H9 (cell line): Measurements from ENCODE around the gene TRANK1. TPM values are rescaled to one million over a fixed set of nuclear protein-coding genes. Genes with fewer than 3 reads are reported as not detected.

ENCODE experiments used
- DNase-seq: peaks from one replicate; pipeline ENCODE4 v3.0.0-alpha.2; 2017
- H2AFZ ChIP-seq: one replicate; pipeline ENCODE4 v1.6.1; 2013; ENCODE audit warnings: mild to moderate bottlenecking, low read length, control low read depth, moderate library complexity
- H2AK5ac ChIP-seq: 2 replicates; pipeline ENCODE4 v1.6.1; 2013; ENCODE audit warnings: low read length, control low read depth, mixed read lengths; ENCODE audit not compliant: insufficient read length
- H2BK120ac ChIP-seq: one replicate; pipeline ENCODE4 v1.6.1; 2013; ENCODE audit warnings: low read depth, mild to moderate bottlenecking, low read length, control low read depth, inconsistent platforms; ENCODE audit not compliant: poor library complexity, severe bottlenecking
- H2BK12ac ChIP-seq: 2 replicates; pipeline ENCODE4 v1.6.1; 2013; ENCODE audit warnings: low read length, control low read depth, mixed read lengths, low read depth; ENCODE audit not compliant: insufficient read length
- H2BK15ac ChIP-seq: 2 replicates; pipeline ENCODE4 v1.6.1; 2013; ENCODE audit warnings: low read depth, low read length, control low read depth
- H2BK20ac ChIP-seq: one replicate; pipeline ENCODE4 v1.6.1; 2013; ENCODE audit warnings: low read depth, mild to moderate bottlenecking, low read length, control low read depth, inconsistent platforms; ENCODE audit not compliant: poor library complexity, severe bottlenecking
- H2BK5ac ChIP-seq: 2 replicates; pipeline ENCODE4 v1.6.1; 2013; ENCODE audit warnings: low read length, control low read depth, mixed read lengths; ENCODE audit not compliant: insufficient read length
- H3K14ac ChIP-seq: 2 replicates; pipeline ENCODE4 v1.6.1; 2013; ENCODE audit warnings: low read length, control low read depth; ENCODE audit not compliant: insufficient read depth
- H3K18ac ChIP-seq: 2 replicates; pipeline ENCODE4 v1.6.1; 2013; ENCODE audit warnings: low read depth, mild to moderate bottlenecking, mixed read lengths, low read length, control low read depth; ENCODE audit not compliant: insufficient read length
- H3K23ac ChIP-seq: 2 replicates; pipeline ENCODE4 v1.6.1; 2013; ENCODE audit warnings: low read length, control low read depth, mixed read lengths, low read depth; ENCODE audit not compliant: insufficient read length
- H3K23me2 ChIP-seq: 2 replicates; pipeline ENCODE4 v1.6.1; 2013; ENCODE audit warnings: low read depth, mild to moderate bottlenecking, mixed read lengths, low read length, control low read depth; ENCODE audit not compliant: insufficient read length, poor library complexity, severe bottlenecking
- H3K27ac ChIP-seq: 2 replicates; pipeline ENCODE4 v1.5.1; 2013; ENCODE audit warnings: low read length, control low read depth, mixed read lengths, low read depth; ENCODE audit not compliant: insufficient read length
- H3K27me3 ChIP-seq: 2 replicates; pipeline ENCODE4 v1.6.1; 2013; ENCODE audit warnings: low read length, control low read depth, inconsistent platforms; ENCODE audit not compliant: insufficient read depth
- H3K4ac ChIP-seq: 2 replicates; pipeline ENCODE4 v1.6.1; 2013; ENCODE audit warnings: low read depth, mild to moderate bottlenecking, control low read depth, inconsistent platforms, low read length, moderate library complexity
- H3K4me1 ChIP-seq: 2 replicates; pipeline ENCODE4 v1.6.1; 2013; ENCODE audit warnings: low read length, control low read depth, inconsistent platforms; ENCODE audit not compliant: insufficient read depth
- H3K4me2 ChIP-seq: 2 replicates; pipeline ENCODE4 v1.6.1; 2013; ENCODE audit warnings: low read length, control low read depth, mixed read lengths; ENCODE audit not compliant: insufficient read length, insufficient read depth
- H3K56ac ChIP-seq: 2 replicates; pipeline ENCODE4 v1.6.1; 2013; ENCODE audit warnings: low read depth, mild to moderate bottlenecking, mixed read lengths, low read length, control low read depth; ENCODE audit not compliant: insufficient read length
- H3K79me1 ChIP-seq: 2 replicates; pipeline ENCODE4 v1.6.1; 2013; ENCODE audit warnings: low read depth, mild to moderate bottlenecking, moderate library complexity, low read length, control low read depth, inconsistent platforms; ENCODE audit not compliant: insufficient read depth, poor library complexity, severe bottlenecking
- H3K79me2 ChIP-seq: 2 replicates; pipeline ENCODE4 v1.6.1; 2013; ENCODE audit warnings: low read length, control low read depth, inconsistent platforms; ENCODE audit not compliant: insufficient read depth
- H3K9ac ChIP-seq: 2 replicates; pipeline ENCODE4 v1.6.1; 2013; ENCODE audit warnings: low read length, control low read depth, mixed read lengths; ENCODE audit not compliant: insufficient read length; ENCODE audit errors: extremely low read depth
- H3K9me3 ChIP-seq: one replicate; pipeline ENCODE4 v1.6.1; 2013; ENCODE audit warnings: low read depth, low read length, inconsistent platforms; ENCODE audit not compliant: control insufficient read depth
- H3T11ph ChIP-seq: one replicate; pipeline ENCODE4 v1.6.1; 2013; ENCODE audit warnings: mild to moderate bottlenecking, low read length, control low read depth, inconsistent platforms
- H4K20me1 ChIP-seq: one replicate; pipeline ENCODE4 v1.6.1; 2013; ENCODE audit not compliant: control insufficient read depth, insufficient read length, insufficient read depth
- H4K5ac ChIP-seq: 2 replicates; pipeline ENCODE4 v1.6.1; 2013; ENCODE audit warnings: low read depth, mild to moderate bottlenecking, mixed read lengths, low read length, control low read depth; ENCODE audit not compliant: insufficient read length
- H4K8ac ChIP-seq: replicated peaks from 2 replicates; pipeline ENCODE4 v1.6.1; 2013; ENCODE audit warnings: low read length, control low read depth, mixed read lengths, low read depth; ENCODE audit not compliant: insufficient read length
- H4K91ac ChIP-seq: 2 replicates; pipeline ENCODE4 v1.6.1; 2013; ENCODE audit warnings: low read depth, mild to moderate bottlenecking, moderate library complexity, mixed read lengths, low read length, control low read depth; ENCODE audit not compliant: insufficient read length
- H3K27ac Mint-ChIP-seq, 3 experiments: 2 replicates in 2 of 3; 3 replicates in 1 of 3; pipeline ENCODE4 v1.8.0; 2020 to 2021; ENCODE audit warnings: mixed read lengths in 3 of 3, mild to moderate bottlenecking in 1 of 3, moderate library complexity in 1 of 3
- H3K27me3 Mint-ChIP-seq: 2 replicates; pipeline ENCODE4 v1.8.0; 2021; ENCODE audit warnings: low read depth, mild to moderate bottlenecking, moderate library complexity, mixed read lengths
- H3K36me3 Mint-ChIP-seq, 3 experiments: 2 replicates in 2 of 3; 3 replicates in 1 of 3; pipeline ENCODE4 v1.8.0; 2020 to 2021; ENCODE audit warnings: low read depth in 3 of 3, mixed read lengths in 3 of 3; ENCODE audit not compliant: insufficient read depth in 1 of 3
- H3K4me1 Mint-ChIP-seq, 2 experiments: 2 replicates each; pipeline ENCODE4 v1.8.0; 2020; ENCODE audit warnings: mixed read lengths in 2 of 2
- H3K4me3 Mint-ChIP-seq, 2 experiments: 2 replicates in 1 of 2; 3 replicates in 1 of 2; pipeline ENCODE4 v1.8.0; 2020 to 2021; ENCODE audit warnings: mild to moderate bottlenecking in 2 of 2, mixed read lengths in 2 of 2, moderate library complexity in 1 of 2
- H3K9me3 Mint-ChIP-seq, 2 experiments: 2 replicates in 1 of 2; 3 replicates in 1 of 2; pipeline ENCODE4 v1.8.0; 2020; ENCODE audit warnings: mild to moderate bottlenecking in 2 of 2, mixed read lengths in 2 of 2, moderate library complexity in 1 of 2
- WGBS: extraction: QIAGEN DNeasy Blood & Tissue Kit; methylation state at CpG from one replicate; pipeline ENCODE4 v1.1.7; 2013; ENCODE audit warnings: missing lambda C conversion rate, low lambda C conversion rate, mixed read lengths; ENCODE audit not compliant: insufficient read length; ENCODE audit errors: extremely low coverage; 5-methylcytosine and 5-hydroxymethylcytosine counted together
- total RNA-seq: library from RNA; stranded (reverse); gene quantifications from 2 replicates; pipeline ENCODE4 v1.2.1, GENCODE V29; 2021
- TF ChIP-seq, protein P1 (sequence below): fragments of 200-600 bp; sonication (generic); conservative IDR thresholded peaks from 3 replicates; pipeline ENCODE4 v1.8.0; 2021; ENCODE audit warnings: antibody characterized with exemption, mild to moderate bottlenecking

TRANK1 gene
- total RNA-seq, 1 experiment from 2014 or later, result 5.9 TPM

DNA sequence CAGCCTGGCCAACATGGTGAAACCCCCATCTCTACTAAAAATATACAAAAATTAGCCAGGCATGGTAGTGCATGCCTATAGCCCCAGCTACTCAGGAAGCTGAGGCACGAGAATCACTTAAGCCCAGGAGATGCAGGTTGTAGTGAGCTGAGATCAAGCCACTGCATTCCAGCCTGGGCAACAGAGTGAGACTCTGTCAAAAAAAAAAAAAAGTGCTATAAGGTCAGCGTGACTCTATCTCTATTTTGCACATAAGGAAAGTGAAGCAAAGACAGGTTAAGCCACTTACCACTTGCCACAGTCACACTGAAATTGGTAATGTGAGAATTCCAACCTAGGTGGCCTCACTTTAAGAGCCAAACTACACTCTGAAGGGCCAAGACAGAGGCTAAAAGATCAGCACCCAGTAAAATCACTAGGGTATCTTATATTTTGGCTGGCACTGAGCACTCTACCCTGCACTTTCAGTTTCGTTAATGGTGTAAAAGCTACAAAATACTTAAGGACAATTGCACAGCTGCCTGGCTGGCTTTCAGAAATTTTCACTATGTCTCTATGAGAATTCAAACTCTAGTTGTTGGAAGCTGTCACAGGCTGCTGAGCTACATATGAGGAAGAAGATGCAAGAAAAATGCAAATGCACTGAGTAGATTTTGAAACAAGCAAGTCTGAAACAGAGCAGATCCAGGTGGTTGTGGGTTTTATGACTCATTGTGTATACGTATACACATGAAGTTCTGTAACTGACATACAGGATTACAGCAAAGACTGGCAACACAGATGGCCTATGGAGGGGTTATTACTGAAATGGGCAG lies 32.7 kb downstream of the TRANK1 start:
- DNase-seq, result no peak
- no peaks in the 10 kb centered on the region for H3K27me3 Mint-ChIP-seq
- H3K56ac ChIP-seq, result no peak overlapping the region
- no peaks in the 10 kb centered on the region for H3K27me3 ChIP-seq
- H3K23me2 ChIP-seq, result no peaks in the 10 kb centered on the region
- H3K27ac Mint-ChIP-seq, result no peak overlapping the region
- no peak overlapping the region for H3K9ac ChIP-seq
- no peak overlapping the region for H2AFZ ChIP-seq
- H2BK120ac ChIP-seq, result no peak overlapping the region
- H3K36me3 Mint-ChIP-seq, result no peaks in the 10 kb centered on the region
- no peak overlapping the region for H4K8ac ChIP-seq
- no peak overlapping the region for H3K14ac ChIP-seq
- H3K79me2 ChIP-seq, result no peaks in the 10 kb centered on the region
- no peak overlapping the region for H3K27ac ChIP-seq
- no peak overlapping the region for H2BK15ac ChIP-seq
- no peak overlapping the region for H4K5ac ChIP-seq
- H2BK12ac ChIP-seq, result no peak overlapping the region
- no peaks in the 10 kb centered on the region for H3K79me1 ChIP-seq
- H3K18ac ChIP-seq, result no peak overlapping the region
- H2BK5ac ChIP-seq, result no peak overlapping the region
- no peak overlapping the region for H3K4me2 ChIP-seq
- H3K4ac ChIP-seq, result no peak overlapping the region
- H3K9me3 Mint-ChIP-seq, result no peaks in the 10 kb centered on the region; a peak in 1 of 5 replicates
- H3K4me1 ChIP-seq, result no peaks in the 10 kb centered on the region; the same call in 1 of the 2 replicates
- H4K20me1 ChIP-seq, result no peaks in the 10 kb centered on the region
- H2BK20ac ChIP-seq, result no peak overlapping the region
- H3K23ac ChIP-seq, result no peak overlapping the region
- TF ChIP-seq, protein P1, sequence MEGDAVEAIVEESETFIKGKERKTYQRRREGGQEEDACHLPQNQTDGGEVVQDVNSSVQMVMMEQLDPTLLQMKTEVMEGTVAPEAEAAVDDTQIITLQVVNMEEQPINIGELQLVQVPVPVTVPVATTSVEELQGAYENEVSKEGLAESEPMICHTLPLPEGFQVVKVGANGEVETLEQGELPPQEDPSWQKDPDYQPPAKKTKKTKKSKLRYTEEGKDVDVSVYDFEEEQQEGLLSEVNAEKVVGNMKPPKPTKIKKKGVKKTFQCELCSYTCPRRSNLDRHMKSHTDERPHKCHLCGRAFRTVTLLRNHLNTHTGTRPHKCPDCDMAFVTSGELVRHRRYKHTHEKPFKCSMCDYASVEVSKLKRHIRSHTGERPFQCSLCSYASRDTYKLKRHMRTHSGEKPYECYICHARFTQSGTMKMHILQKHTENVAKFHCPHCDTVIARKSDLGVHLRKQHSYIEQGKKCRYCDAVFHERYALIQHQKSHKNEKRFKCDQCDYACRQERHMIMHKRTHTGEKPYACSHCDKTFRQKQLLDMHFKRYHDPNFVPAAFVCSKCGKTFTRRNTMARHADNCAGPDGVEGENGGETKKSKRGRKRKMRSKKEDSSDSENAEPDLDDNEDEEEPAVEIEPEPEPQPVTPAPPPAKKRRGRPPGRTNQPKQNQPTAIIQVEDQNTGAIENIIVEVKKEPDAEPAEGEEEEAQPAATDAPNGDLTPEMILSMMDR, result no peak
- H2AK5ac ChIP-seq, result no peak overlapping the region
- no peak overlapping the region for H3T11ph ChIP-seq
- no CpG with 5 or more reads among the region's 4 CpGs for WGBS
- H3K4me3 Mint-ChIP-seq, result no peak overlapping the region
- H3K4me1 Mint-ChIP-seq, result peaks cover 11% of the 10 kb centered on the region in 2 experiments
- no peak overlapping the region for H4K91ac ChIP-seq
- no peaks in the 10 kb centered on the region for H3K9me3 ChIP-seq
